ENCODE measurements around the gene TSACC. TPM values are rescaled to one million over a fixed set of nuclear protein-coding genes. Genes with fewer than 3 reads are reported as not detected.

TSACC gene
- total and polyA plus RNA-seq, 4 donors = 0.29 to 0.45 TPM; not detected in 2

DNA sequence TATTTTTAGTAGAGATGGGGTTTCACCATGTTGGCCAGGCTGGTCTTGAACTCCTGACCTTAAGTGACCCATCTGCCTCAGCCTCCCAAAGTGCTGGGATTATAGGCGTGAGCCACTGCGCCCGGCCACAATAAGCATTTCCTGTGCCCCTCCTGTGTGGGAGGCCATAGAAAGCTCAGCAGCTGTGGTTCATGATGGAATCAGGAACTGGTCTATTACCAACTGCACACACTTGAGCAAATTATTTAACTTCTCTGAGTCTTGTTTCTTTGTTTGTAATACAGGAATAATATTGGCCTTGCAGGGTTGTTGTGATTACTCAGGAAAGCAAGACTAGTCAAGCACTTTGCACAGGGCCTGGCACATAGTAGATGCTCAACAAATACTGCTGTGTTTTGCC lies 45.7 kb downstream of the TSACC start:
- 27 to 53% methylated on average over 3 of the region's 3 CpGs for WGBS, 2 donors
- DNase-seq (no peak), ATAC-seq (ENCODE audit: insufficient read depth, low FRiP score) (no peak)
- Histone ChIP-seq H3K27ac (ENCODE audit: low read depth in 1 of 2, low read length in 1 of 2) (no peak overlapping the region), H3K27me3 (ENCODE audit: control insufficient read depth in 3 of 3, insufficient read depth in 3 of 3, low read length in 2 of 3) (peaks cover 4 to 28% (median 16%) of the 10 kb centered on the region in 3 donors), H3K4me3 (no peak overlapping the region), H3K9me3 (ENCODE audit: control insufficient read depth in 4 of 4, insufficient read depth in 3 of 4, low read length in 3 of 4) (no peaks in the 10 kb centered on the region), H3K9ac (ENCODE audit: insufficient read depth in 1 of 2, low read length in 2 of 2) (no peak overlapping the region), H3K36me3 (ENCODE audit: control insufficient read depth in 4 of 4, insufficient read depth in 4 of 4, low read length in 4 of 4) (no peaks in the 10 kb centered on the region), H3K4me1 (ENCODE audit: control insufficient read depth in 5 of 5, insufficient read depth in 5 of 5, low read length in 5 of 5) (no peaks in the 10 kb centered on the region)
- TF ChIP-seq, protein P1, sequence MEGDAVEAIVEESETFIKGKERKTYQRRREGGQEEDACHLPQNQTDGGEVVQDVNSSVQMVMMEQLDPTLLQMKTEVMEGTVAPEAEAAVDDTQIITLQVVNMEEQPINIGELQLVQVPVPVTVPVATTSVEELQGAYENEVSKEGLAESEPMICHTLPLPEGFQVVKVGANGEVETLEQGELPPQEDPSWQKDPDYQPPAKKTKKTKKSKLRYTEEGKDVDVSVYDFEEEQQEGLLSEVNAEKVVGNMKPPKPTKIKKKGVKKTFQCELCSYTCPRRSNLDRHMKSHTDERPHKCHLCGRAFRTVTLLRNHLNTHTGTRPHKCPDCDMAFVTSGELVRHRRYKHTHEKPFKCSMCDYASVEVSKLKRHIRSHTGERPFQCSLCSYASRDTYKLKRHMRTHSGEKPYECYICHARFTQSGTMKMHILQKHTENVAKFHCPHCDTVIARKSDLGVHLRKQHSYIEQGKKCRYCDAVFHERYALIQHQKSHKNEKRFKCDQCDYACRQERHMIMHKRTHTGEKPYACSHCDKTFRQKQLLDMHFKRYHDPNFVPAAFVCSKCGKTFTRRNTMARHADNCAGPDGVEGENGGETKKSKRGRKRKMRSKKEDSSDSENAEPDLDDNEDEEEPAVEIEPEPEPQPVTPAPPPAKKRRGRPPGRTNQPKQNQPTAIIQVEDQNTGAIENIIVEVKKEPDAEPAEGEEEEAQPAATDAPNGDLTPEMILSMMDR (IDR thresholded peaks at IDR 0.05; ENCODE audit: control extremely low read depth, extremely low read depth) = no peak

DNA sequence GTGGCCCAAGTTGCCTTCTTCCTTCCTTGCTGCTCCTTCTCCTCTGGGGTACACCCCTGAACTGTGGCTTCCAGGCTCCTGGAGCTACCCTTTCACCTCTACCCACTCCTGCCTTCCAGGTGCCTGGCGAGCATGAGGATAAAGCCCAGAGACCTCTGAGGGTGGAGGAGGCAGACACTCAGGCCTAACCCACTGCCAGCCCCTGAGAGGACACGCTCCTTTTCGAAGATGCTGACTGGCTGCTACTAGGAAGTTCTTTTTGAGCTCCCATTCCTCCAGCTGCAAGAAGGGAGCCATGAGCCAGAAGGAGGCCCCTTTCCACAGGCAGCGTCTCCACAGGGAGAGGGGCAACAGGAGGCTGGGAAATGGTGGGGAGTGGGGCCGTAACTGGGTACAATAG lies 46.3 kb downstream of the TSACC start:
- Histone ChIP-seq H3K9ac (ENCODE audit: insufficient read depth in 1 of 2, low read length in 2 of 2) (no peak overlapping the region), H3K4me1 (ENCODE audit: control insufficient read depth in 5 of 5, insufficient read depth in 5 of 5, low read length in 5 of 5) (no peaks in the 10 kb centered on the region), H3K27me3 (ENCODE audit: control insufficient read depth in 3 of 3, insufficient read depth in 3 of 3, low read length in 2 of 3) (peaks cover 5 to 34% (median 19%) of the 10 kb centered on the region in 3 donors), H3K36me3 (ENCODE audit: control insufficient read depth in 4 of 4, insufficient read depth in 4 of 4, low read length in 4 of 4) (no peaks in the 10 kb centered on the region), H3K4me3 (no peak overlapping the region), H3K27ac (ENCODE audit: low read depth in 1 of 2, low read length in 1 of 2) (no peak overlapping the region), H3K9me3 (ENCODE audit: control insufficient read depth in 4 of 4, insufficient read depth in 3 of 4, low read length in 3 of 4) (no peaks in the 10 kb centered on the region)
- no peak for ATAC-seq (ENCODE audit: insufficient read depth, low FRiP score)
- WGBS, 2 donors = 93 to 100% methylated on average over 5 of the region's 5 CpGs
- DNase-seq = no peak
- TF ChIP-seq, protein P1 (IDR thresholded peaks at IDR 0.05; ENCODE audit: control extremely low read depth, extremely low read depth) = no peak

DNA sequence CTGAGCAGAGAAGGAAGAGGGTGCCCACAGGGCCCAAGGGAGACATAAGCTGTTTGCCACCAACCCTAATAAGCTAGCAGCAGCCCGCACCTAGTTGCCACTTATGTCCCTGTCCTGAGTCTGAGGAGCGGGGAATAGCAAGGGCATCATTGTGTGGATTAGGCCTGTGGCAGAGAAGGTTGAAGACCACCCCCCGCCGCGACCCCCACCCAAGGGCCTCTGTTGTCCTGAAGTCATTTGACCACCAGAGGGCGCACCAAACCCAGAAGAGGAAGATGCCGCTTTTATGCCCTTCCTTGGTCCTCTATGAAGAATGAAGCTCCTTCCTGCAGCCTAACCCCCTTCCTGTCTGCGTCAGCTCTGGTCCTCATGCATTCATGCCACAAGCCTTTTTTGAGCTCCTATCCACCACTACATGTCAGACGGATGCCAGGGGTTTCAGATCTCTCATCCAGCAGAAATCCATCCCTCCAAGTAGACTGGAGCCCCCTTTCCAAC lies 47.3 kb downstream of the TSACC start:
- Histone ChIP-seq H3K36me3 (ENCODE audit: control insufficient read depth in 4 of 4, insufficient read depth in 4 of 4, low read length in 4 of 4) (no peaks in the 10 kb centered on the region), H3K4me3 (no peak overlapping the region), H3K27me3 (ENCODE audit: control insufficient read depth in 3 of 3, insufficient read depth in 3 of 3, low read length in 2 of 3) (peaks cover 9 to 42% (median 21%) of the 10 kb centered on the region in 3 donors), H3K9ac (ENCODE audit: insufficient read depth in 1 of 2, low read length in 2 of 2) (no peak overlapping the region), H3K27ac (ENCODE audit: low read depth in 1 of 2, low read length in 1 of 2) (no peak overlapping the region), H3K9me3 (ENCODE audit: control insufficient read depth in 4 of 4, insufficient read depth in 3 of 4, low read length in 3 of 4) (no peaks in the 10 kb centered on the region), H3K4me1 (ENCODE audit: control insufficient read depth in 5 of 5, insufficient read depth in 5 of 5, low read length in 5 of 5) (no peaks in the 10 kb centered on the region)
- ATAC-seq (ENCODE audit: insufficient read depth, low FRiP score) (no peak), DNase-seq (peak; percentile 64 to 75 (median 71))
- 6 to 12% methylated on average over 9 of the region's 9 CpGs for WGBS, 2 donors
- TF ChIP-seq, protein P1 (IDR thresholded peaks at IDR 0.05; ENCODE audit: control extremely low read depth, extremely low read depth) = peak; percentile 73

Data from lung (tissue), 12 donors.